ENCODE measurements around the gene SIX1.
A peak's percentile ranks its signal among the peaks of the same experiment; 100 is the strongest.

SIX1 gene

GRCh38 chr14:60641742-60642269, 7.5 kb downstream of the SIX1 start:
- FAIRE-seq, result no peak

- no peak for FAIRE-seq
Measured at GRCh38 chr14:60640859-60641741, 8.2 kb downstream of the SIX1 start.

- FAIRE-seq, result no peak
Measured at GRCh38 chr14:60639674-60640073, 9.6 kb downstream of the SIX1 start.

GRCh38 chr14:60637479-60638315, 11.6 kb downstream of the SIX1 start:
- FAIRE-seq, result no peak

GRCh38 chr14:60636879-60637478, 12.3 kb downstream of the SIX1 start:
- no peak for FAIRE-seq

GRCh38 chr14:60634153-60634552, 15.1 kb downstream of the SIX1 start:
- peak; percentile 16 for FAIRE-seq

- FAIRE-seq, result no peak
Measured at GRCh38 chr14:60632777-60633176, 16.5 kb downstream of the SIX1 start.

GRCh38 chr14:60632257-60632656, 17.0 kb downstream of the SIX1 start:
- peak; percentile 80 for FAIRE-seq

- FAIRE-seq, result no peak
Measured at GRCh38 chr14:60631842-60632241, 17.4 kb downstream of the SIX1 start.

GRCh38 chr14:60630129-60630528, 19.1 kb downstream of the SIX1 start:
- peak; percentile 62 for FAIRE-seq

- no peak for FAIRE-seq
Measured at GRCh38 chr14:60628892-60629291, 20.4 kb downstream of the SIX1 start.

GRCh38 chr14:60622917-60623257, 26.4 kb downstream of the SIX1 start:
- FAIRE-seq, result no peak

- no peak for FAIRE-seq
Measured at GRCh38 chr14:60622210-60622916, 26.9 kb downstream of the SIX1 start.

GRCh38 chr14:60621386-60621785, 27.9 kb downstream of the SIX1 start:
- FAIRE-seq, result no peak

- FAIRE-seq, result no peak
Measured at GRCh38 chr14:60618241-60618640, 31.0 kb downstream of the SIX1 start.

- FAIRE-seq, result no peak
Measured at GRCh38 chr14:60616461-60616959, 32.8 kb downstream of the SIX1 start.

- FAIRE-seq, result no peak
Measured at GRCh38 chr14:60602291-60602690, 47.0 kb downstream of the SIX1 start.

GRCh38 chr14:60599727-60600126, 49.5 kb downstream of the SIX1 start:
- FAIRE-seq, result no peak

GRCh38 chr14:60596139-60596538, 53.1 kb downstream of the SIX1 start:
- no peak for FAIRE-seq

GRCh38 chr14:60594062-60594461, 55.2 kb downstream of the SIX1 start:
- no peak for FAIRE-seq
